ENCODE data around the gene EZR.

The EZR gene

DNA sequence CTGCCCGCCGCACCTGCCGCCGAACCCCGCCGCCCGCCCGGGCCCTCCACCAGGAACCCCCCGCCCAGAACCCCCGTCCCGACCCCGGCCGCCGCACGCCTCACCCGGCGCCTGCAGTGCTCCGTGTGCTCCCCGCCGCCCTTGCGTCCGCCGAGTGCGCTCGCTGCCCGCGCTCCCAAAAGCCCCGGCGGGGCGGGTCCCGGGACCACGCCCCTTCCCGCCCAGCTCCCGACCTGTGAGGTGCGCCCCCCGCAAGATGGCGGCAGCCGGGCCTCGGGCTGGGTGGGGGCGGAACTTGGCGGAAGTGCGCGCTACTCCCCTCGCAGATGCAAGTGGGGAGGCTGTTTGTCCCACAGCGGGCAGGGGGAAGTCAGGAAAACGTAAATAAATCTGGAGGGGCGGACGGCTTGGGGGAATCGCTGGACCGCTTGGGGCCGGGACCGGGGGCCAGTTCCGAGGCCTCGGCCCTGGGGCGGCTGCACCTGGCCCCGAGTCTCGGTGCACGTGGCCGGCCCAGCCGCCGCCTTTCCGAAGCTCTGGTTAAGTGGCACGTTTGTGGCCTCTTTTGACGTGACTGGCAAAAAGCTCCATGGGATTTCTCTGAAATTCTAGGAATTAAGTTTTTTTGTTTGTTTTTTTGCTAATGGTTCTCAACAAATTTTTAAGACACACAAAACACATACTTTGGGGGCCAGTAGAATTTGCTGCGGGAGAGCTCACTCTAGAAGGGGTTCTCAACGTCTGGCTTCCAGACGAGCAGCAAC, at the start of gene EZR:
Gene EZR (minus strand): TSS at position 156 of the 764 bp plus-strand sequence. CDS start 1,275 bp downstream, outside the sequence.
- FAIRE-seq = no peak

- no peak for FAIRE-seq
These were observed 48.9 kb upstream of the EZR start for GRCh38 chr6:158868122-158868480.

DNA sequence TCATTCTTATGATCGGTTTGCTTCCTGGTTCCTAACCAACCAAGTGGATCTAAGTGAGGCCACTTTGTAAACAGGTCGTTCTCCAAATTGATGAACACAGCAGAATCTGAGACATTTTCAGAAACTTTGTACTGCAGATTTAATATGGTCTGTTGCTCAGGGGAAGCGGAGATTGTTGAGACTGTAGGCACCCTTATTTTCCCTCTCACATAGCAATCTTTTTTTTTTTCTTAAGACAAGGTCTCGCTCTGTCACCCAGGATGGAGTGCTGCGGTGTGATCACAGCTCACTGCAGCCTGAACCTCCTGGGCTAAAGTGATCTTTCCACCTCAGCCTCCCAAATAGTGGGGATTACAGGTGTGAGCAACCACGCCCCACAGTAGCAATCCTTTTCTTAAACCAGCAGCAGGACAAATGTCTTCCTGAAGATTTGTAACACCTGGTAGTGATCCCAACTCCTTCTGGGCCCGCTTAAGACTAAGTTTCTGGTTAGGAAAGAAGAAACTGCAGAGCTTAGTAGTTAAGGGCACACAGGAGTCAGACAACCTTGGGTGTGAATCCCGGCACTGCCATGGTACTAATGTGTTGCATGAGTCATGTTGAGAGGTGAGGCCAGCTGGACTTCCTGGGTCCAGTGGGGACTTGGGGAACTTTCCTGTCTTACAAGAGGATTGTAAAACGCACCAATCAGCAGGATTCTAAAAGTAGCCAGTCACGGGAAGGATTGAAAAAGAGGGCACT, 48.4 kb upstream of the EZR start:
- FAIRE-seq = no peak

DNA sequence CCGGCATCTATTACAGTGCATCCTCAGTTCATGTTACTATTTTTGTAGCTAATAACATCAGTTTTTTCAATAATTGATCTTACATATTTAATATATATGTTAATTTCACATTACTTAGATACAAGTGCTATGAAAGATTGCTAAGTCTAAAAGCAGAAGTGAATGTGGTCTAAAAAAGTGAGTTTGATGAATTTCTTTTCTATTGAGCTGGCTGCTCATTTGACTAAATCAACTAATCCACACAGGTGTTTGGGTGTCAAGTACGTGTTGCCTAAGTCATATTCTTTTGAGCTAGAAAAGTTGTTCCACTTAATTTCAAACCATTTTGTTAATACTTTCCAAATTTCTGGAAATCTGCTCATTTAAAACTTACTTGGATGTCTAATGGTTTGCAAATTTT, 46.6 kb upstream of the EZR start:
- no peak for FAIRE-seq

DNA sequence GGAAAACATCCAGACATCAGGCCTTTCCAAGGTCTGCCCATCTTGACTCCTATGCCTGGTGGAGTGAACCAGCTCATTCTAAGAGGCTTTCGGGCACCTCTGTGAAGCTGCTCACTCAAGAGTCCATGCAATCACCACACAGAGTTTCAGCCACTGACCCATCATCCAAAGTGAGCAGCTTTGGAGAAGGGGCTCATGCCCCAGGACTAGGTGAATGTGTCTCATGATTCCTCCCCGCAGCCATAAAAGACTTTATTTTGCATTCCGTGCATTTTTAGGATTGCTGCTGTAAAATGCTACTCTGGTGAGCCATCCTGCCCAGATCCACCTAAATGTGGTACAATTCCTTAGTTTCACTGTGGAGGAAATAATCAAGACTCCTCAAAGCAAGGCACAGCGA, 44.5 kb upstream of the EZR start:
- no peak for FAIRE-seq

DNA sequence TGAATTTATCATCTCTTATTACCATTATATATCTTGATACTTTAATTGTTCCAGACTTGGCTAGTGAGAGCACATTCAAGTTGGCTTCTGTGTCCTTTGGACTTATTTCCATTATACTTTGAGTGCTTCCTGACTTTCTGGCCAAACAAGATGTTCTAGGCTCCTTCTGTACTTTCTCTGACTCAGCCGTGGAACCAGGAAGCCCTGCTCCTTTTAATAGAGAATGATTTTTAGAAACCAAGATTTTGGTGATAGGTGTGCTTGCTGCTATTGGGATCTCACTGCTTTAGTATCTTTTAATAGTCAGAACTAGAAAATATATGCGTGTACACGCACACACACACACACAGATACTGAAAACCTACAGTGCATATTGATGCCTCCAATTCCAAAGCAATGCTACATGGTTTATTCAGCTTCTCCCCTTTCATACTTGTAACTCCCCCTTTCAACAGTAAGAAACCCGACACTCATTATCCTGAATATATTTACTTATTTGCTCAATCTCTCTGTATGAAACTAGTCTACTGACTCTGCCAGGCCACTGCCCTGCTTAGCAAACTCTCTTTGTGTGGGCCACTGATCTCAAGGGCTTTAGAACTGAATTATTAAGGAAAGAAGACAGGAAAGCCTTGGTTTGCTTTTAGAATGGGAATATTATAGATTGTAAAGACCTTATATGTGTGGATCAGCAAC, 42.7 kb upstream of the EZR start:
- no peak for FAIRE-seq

- FAIRE-seq = no peak
These were observed 41.2 kb upstream of the EZR start for GRCh38 chr6:158860279-158860865.

DNA sequence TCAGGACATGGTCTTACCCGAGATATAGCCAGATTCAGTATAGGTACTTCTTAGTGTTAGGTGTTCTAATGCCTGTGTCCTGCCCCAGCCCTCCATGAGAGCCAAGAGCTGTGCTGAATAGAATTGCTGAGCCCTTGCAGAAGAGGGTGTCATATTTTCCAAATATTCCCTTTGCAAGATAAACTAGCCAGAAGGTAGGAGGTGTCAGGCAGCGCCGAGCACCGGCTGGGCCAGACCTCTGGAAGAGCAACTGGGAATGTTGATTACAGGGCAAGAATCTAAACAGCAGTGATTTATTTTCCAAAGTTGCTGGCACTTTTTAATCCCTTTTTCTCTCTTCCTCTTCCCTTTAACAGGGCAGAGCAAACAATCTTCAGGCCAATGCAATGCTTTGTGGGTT, 37.1 kb upstream of the EZR start:
- no peak for FAIRE-seq

DNA sequence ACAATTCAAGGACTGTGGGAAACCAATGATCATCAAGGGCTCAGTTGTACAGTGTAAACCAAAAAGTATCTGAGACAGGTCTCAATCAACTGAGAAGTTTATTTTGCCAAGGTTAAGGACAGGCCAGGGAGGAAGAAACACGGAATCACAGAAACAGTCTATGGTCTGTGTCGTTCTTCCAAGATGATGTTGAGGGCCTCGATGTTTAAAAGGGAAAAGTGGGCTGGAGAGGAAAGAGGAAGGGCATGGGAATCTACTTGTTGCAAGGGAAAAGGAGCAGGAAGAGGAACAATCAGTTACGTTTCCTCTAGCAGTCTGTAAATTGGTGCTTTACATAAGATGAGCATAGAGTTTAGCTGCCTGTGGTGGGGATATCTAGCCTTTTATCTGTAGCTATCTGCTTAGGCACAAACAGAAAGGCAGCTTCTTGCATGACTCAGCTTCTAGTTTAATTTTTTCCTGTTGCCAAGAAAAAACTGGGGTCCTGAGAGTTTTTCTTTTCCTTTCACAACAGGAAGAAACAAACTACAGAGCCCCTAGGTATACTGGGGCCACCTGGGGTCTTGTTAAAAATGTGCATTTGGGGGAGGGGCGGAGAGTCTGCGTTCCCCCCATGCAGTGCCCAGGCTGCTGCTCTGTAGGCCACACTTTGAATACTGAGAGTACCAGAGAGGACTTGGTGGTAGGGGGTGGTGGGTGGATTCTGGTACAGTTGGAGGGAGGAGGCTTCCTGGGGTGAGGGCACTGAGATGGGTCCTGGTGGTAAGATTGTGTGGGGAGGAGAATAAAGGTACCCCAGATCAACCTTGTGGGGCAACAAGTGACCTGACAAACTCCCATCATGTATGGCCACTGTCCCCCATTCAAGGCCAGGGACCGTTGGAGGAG, 35.3 kb upstream of the EZR start:
- no peak for FAIRE-seq

DNA sequence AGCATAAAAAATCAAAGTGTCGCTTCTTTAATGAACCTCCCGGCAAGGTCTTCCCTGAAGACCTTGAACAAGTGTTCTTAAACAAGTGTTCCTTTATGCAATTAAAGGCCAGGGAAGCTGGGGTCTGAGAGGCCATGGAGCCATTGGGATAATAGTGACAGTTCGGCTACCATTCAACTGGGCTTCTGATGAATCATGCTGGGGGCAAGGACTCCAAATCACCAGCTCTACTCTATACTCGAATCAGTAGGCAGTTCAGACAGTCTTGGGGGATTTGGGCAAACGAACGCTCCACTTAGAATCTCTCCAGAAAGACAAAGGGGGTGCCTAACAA, 34.7 kb upstream of the EZR start:
- no peak for FAIRE-seq

DNA sequence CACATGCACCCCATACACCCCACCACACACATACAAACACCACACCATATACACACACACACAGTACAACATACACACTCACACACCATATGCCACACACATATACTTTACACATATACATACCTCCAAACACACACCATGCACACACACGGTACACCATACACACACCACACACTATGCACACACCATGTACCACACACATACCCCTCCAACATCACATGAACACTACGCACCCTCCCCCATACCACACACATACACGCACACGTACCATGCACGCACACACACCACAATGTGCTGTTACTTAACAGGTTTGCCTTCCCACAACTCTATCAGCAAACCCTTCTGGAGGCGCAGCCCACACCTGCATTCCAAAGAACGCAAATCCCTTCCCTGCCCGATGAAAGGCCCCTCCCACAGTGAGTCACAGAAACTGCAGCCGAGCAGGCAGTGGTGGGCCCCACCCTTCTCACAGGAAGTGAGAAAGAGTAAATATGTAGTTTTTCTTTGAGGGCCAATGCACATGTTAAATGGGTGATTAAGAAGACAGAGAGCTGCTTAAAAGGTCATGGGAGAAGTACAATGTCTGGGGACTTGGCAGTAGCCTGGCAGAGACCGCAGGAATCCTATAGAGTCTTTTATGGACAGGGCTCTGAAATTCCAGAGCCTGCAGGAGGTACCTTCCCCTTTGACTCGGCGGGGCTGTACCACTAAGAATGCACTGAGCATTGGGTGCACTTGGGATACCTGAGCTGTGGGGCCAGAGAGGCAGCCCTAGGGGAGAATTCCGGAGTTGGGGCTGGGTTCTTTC, 34.1 kb upstream of the EZR start:
- FAIRE-seq = no peak

GRCh38 chr6:158852312-158853071, 33.3 kb upstream of the EZR start:
- no peak for FAIRE-seq

GRCh38 chr6:158850807-158851115, 31.6 kb upstream of the EZR start:
- FAIRE-seq = no peak

GRCh38 chr6:158849899-158850806, 31.0 kb upstream of the EZR start:
- FAIRE-seq = no peak

DNA sequence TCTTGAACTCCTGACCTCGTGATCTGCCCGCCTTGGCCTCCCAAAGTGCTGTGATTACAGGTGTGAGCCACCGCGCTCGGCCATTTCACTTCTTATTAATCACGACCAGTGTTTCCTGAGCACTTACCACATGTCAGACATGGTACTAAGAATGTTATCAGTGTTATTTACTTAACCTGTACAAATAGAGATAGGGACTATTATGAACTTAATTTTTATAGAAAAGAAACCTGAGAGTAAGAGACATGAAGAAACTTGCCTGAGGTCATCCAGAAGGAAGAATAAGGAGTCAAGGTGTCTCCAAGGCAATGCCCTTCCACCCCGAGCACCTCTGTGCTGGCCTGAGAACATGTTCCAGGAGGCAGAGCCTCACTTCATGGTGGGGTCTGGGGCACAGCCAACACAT, 29.3 kb upstream of the EZR start:
- FAIRE-seq = no peak

GRCh38 chr6:158847786-158848185, 28.6 kb upstream of the EZR start:
- no peak for FAIRE-seq

DNA sequence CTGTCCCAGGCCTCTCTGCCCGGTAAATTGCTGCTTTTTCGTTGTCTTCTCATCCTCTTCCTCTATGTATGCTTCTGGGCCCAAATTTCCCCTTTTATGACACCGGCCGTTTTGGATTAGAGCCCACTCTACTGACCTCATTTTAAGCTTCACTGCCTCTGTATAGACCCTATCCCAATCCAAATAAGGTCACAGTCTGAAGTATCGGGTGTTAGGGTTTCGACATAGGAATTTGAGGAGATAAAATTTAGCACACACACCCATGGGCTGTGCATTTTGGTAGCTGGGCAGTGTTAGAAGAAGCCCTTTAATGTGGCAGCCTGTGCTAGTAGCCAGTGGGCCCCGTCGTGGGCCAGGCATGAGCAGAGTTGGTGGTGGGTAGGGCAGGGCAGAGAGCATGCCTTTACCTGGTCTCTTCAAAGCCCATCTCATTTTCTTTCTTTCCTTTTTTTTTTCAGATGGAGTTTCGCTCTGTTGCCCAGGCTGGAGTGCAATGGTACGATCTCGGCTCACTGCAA, 27.9 kb upstream of the EZR start:
- FAIRE-seq = no peak

DNA sequence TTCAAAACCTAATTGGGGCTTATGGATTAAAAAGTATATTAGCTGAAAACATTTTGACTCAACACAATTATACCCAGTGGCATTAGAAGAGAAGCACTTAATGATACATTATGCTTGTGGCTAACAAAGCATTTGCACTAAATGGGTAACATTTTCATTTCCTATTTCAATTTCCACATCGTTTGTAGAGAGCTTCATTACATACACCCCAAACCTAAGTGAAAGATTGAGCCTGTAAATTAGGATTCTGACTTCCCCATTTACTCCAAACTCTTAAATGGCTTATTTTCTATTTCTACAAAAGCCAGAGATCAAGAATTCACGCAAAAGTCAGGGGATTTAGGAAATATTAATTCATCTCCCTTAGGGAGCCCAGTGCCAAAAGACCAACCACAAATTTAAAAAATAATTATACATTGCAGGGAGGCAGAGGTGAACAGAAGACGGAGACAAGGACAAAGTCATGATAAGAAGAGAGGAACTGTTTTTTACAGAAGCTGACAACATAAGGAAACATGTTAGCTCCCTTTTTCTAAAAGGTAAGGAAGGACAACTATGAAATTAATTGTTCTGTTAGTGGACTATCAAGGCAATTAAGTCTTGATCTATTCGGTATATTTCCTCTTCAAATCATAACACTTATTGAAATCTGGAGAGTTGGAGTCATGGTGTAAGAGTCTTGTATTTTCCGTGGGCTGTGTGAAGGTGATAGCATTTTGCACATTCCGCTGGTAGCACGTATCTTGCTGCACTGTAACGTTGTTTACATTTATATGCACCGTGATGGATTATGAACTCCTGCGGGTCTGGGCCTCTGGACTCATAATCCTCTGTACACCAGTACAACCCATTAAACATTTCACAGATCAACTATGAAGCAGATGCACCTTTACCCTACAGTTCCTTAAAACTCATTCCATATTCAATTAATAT, 24.8 kb upstream of the EZR start:
- no peak for FAIRE-seq

DNA sequence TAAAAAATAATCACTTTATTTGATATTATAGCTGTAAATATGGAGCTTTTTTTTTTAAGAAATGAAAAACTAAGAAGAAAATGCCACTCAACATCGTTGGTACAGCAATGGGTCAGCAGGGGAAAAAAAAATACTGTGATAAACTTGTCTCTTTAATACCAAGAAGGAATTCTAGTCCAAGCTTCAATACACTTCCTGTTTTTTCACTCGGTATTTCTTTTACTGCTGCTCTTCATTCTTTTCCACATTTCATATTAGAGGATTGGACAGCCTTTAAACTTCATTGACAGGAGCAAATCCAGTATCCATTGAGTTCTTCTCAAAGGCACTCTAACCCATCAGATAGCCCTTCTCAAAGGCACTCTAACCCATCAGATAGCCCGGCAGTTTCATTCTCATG, 22.2 kb upstream of the EZR start:
- no peak for FAIRE-seq

All from A204.1 (cell line).